ENCODE data around the gene MTUS2. TPM values are rescaled to one million over a fixed set of nuclear protein-coding genes. Genes with fewer than 3 reads are reported as not detected.

The MTUS2 gene
- total and polyA plus RNA-seq, 2 donors (not counting 3 experiments of a cell fraction or from before 2014, with no cell fraction given) = not detected

DNA sequence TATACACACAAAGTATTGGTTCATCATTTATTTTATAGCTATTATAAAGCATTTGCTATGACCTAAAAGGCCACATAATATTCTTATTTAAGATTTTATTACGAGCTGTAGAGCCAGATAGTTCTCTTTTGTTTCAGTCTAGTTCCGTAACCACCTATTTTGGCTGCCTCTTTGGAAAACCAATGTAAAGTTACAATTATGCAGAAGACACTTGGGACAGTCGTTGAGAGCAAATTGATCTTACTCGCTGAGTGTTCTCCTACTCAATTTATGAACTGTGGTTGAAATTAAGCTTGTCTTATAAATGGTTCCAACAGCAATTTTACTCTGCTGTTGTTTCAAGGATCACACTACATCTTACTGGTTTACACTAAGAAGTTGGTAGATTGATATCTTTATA, 653.0 kb downstream of the MTUS2 start:
- Histone ChIP-seq H3K36me3 (ENCODE audit: control insufficient read depth in 2 of 2, extremely low read depth in 1 of 2, insufficient read depth in 2 of 2, low read length in 2 of 2) (no peaks in the 10 kb centered on the region), H4K20me1 (replicated peaks; ENCODE audit: control insufficient read depth, extremely low read depth, insufficient read depth, low read length) (no peaks in the 10 kb centered on the region), H3K79me2 (ENCODE audit: control insufficient read depth, insufficient read depth, low read length) (no peaks in the 10 kb centered on the region), H3K4me1 (ENCODE audit: control insufficient read depth, extremely low read depth, insufficient read depth, low read length) (no peaks in the 10 kb centered on the region), H3K27ac (ENCODE audit: insufficient read depth, low read depth, low read length) (no peak overlapping the region), H3K9me3 (replicated peaks; ENCODE audit: control insufficient read depth, insufficient read depth, low read length) (no peaks in the 10 kb centered on the region), H3K27me3 (ENCODE audit: control insufficient read depth in 2 of 2, insufficient read depth in 2 of 2, low read length in 2 of 2) (peaks cover 9 to 17% of the 10 kb centered on the region in 2 experiments), H3K9ac (replicated peaks; ENCODE audit: extremely low read depth, insufficient read depth, low read length) (no peak overlapping the region), H2AFZ (ENCODE audit: low read depth, low read length) (no peak overlapping the region), H3K9me1 (replicated peaks; ENCODE audit: control insufficient read depth, extremely low read depth, insufficient read depth, low read length) (no peaks in the 10 kb centered on the region), H3K4me3 (replicated peaks in 1 of 3; ENCODE audit: insufficient read depth in 1 of 3, low read depth in 1 of 3, low read length in 3 of 3) (no peak overlapping the region), H3K4me2 (ENCODE audit: insufficient read depth, low read length) (no peak overlapping the region)
- TF ChIP-seq EZH2 (IDR thresholded peaks at IDR 0.05; ENCODE audit: borderline replicate concordance, low read depth, low read length, severe bottlenecking) (no peak), GATA2 (IDR thresholded peaks at IDR 0.05; ENCODE audit: insufficient read depth, insufficient read length, low read depth, low read length) (no peak), POLR2AphosphoS5 (IDR thresholded peaks at IDR 0.05; ENCODE audit: insufficient read depth, low read depth, low read length) (no peak), POLR2A (IDR thresholded peaks at IDR 0.05; ENCODE audit: low read depth, low read length) (no peak), FOS (IDR thresholded peaks at IDR 0.05; ENCODE audit: borderline replicate concordance, insufficient read depth, low read length) (no peak), JUN (IDR thresholded peaks at IDR 0.05; ENCODE audit: borderline replicate concordance, insufficient read depth, insufficient read length, low read depth) (no peak), MYC (IDR thresholded peaks at IDR 0.05; ENCODE audit: low read depth, low read length) (no peak)
- TF ChIP-seq, protein P1, sequence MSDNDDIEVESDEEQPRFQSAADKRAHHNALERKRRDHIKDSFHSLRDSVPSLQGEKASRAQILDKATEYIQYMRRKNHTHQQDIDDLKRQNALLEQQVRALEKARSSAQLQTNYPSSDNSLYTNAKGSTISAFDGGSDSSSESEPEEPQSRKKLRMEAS (IDR thresholded peaks at IDR 0.05; ENCODE audit: insufficient read depth, insufficient read length) = no peak
- TF ChIP-seq, protein P2, sequence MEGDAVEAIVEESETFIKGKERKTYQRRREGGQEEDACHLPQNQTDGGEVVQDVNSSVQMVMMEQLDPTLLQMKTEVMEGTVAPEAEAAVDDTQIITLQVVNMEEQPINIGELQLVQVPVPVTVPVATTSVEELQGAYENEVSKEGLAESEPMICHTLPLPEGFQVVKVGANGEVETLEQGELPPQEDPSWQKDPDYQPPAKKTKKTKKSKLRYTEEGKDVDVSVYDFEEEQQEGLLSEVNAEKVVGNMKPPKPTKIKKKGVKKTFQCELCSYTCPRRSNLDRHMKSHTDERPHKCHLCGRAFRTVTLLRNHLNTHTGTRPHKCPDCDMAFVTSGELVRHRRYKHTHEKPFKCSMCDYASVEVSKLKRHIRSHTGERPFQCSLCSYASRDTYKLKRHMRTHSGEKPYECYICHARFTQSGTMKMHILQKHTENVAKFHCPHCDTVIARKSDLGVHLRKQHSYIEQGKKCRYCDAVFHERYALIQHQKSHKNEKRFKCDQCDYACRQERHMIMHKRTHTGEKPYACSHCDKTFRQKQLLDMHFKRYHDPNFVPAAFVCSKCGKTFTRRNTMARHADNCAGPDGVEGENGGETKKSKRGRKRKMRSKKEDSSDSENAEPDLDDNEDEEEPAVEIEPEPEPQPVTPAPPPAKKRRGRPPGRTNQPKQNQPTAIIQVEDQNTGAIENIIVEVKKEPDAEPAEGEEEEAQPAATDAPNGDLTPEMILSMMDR (IDR thresholded peaks at IDR 0.05; ENCODE audit: extremely low read depth in 1 of 2, insufficient read depth in 1 of 2, low read depth in 1 of 2, low read length in 2 of 2) = no peak
- DNase-seq (ENCODE audit: low read depth, low spot score) (no peak), FAIRE-seq (no peak)
- POLR2A ChIA-PET = no interaction called here
- intact Hi-C loops (cut with micrococcal nuclease) = no loop called here
- no TSS peak for BruUV-seq (replicated peaks)
- dilution Hi-C loops (cut with MboI; ENCODE audit: extremely low pct_ligation_motif_present, low sequenced_read_pairs) = loop anchor here (25.0 kb wide), 1 partner anchor 239 kb away; no protein-coding TSS in a partner anchor
- CTCF ChIA-PET = interaction anchor here (0.6 to 3.4 kb wide), 11 partner anchors 9 to 931 kb away, joined by 3 to 50 read pairs (median 8); no protein-coding TSS in a partner anchor
